Psoas muscle (tissue), 8 donors: ENCODE results near the gene GP1BA. TPM values are rescaled to one million over a fixed set of nuclear protein-coding genes. Genes with fewer than 3 reads are reported as not detected.
A peak's percentile ranks its signal among the peaks of the same experiment; 100 is the strongest.

Experiments used
- ATAC-seq, 4 donors: fragments of 200-7000 bp; cut with Tn5 transposase; one replicate each; pipeline ENCODE4 v1.9.1; 2020; ENCODE audit warnings: moderate library complexity in 3 of 4, mild to moderate bottlenecking in 2 of 4
- DNase-seq, 2 donors: peaks; one replicate each; pipeline ENCODE4 v3.0.0-alpha.2; 2020
- H3K27ac ChIP-seq: fragments of 200-600 bp; one replicate; pipeline ENCODE4 v1.8.0; 2022
- H3K27me3 ChIP-seq, 3 donors: fragments of 200-600 bp in 1 of 3; one replicate each; pipeline versions ENCODE4 v1.6.1 to v1.8.0; 2013 to 2022; ENCODE audit warnings: low read length in 2 of 3, mild to moderate bottlenecking in 2 of 3, moderate library complexity in 1 of 3; ENCODE audit not compliant: insufficient read depth in 3 of 3
- H3K36me3 ChIP-seq, 2 donors: fragments of 200-600 bp in 1 of 2; one replicate each; pipeline versions ENCODE4 v1.6.1 to v1.8.0; 2013 to 2022; ENCODE audit warnings: low read depth in 1 of 2, mild to moderate bottlenecking in 1 of 2, moderate library complexity in 1 of 2; ENCODE audit not compliant: insufficient read depth in 1 of 2
- H3K4me1 ChIP-seq: fragments of 200-600 bp; one replicate; pipeline ENCODE4 v1.8.0; 2022
- H3K4me3 ChIP-seq: fragments of 200-600 bp; one replicate; pipeline ENCODE4 v1.8.0; 2022; ENCODE audit warnings: mild to moderate bottlenecking
- H3K9me3 ChIP-seq: fragments of 200-600 bp; one replicate; pipeline ENCODE4 v1.8.0; 2022
- CTCF ChIP-seq: fragments of 200-600 bp; IDR thresholded peaks from one replicate; pipeline ENCODE4 v1.8.0; 2022; ENCODE audit warnings: antibody characterized with exemption
- WGBS, 3 donors: extraction: QIAGEN DNeasy Blood & Tissue Kit; methylation state at CpG; one replicate each; pipeline versions ENCODE4 v1.1.6 to v1.1.7; 2013; 5-methylcytosine and 5-hydroxymethylcytosine counted together
- intact Hi-C, 2 donors: fragments of 100-400 bp; cut with DNase I; formaldehyde crosslinking; loops; one replicate each; pipeline versions ENCODE4 v1.11.0 to v1.14.2; 2022
- polyA plus RNA-seq, 3 donors: library from polyadenylated mRNA; stranded (reverse); fragments of 200-250 nt; gene quantifications; one replicate each; pipeline ENCODE4 v1.2.3, GENCODE V29; 2013
- total RNA-seq, 4 donors: library from RNA; stranded (reverse); fragmentation: NEBNext Ultra II Directional in 2 of 4; extraction: Animal tissue kit (Norgen Biotek cat#: 25700) in 2 of 4; gene quantifications; one replicate each; pipeline versions ENCODE4 v1.2.1 to v1.2.4, GENCODE V29; 2021 to 2023
- donor health status: healthy with polysubstance abuse.
- donor health status: DM: no; HTN: no; CAD: no; lungs with moderate emphysema.
- donor health status: Bipolar disorder and iron deficiency.
- donor health status: healthy.
- donor health status: DM: yes; HTN: yes; CAD: no.
- donor health status: DM: no; HTN: no; CAD: no.
- donor health status: DM: no; HTN: no; CAD: no.
- donor health status: DM: yes; HTN: yes; CAD: no.

The GP1BA gene
- total and polyA plus RNA-seq, 7 donors: 0.04 to 0.10 (median 0.05) TPM; not detected in 4

- intact Hi-C loops: no loop called here
- Histone ChIP-seq H3K27me3 (peaks cover 0 to 16% (median 0%) of the 10 kb centered on the region in 3 donors), H3K9me3 (no peaks in the 10 kb centered on the region), H3K4me1 (no peaks in the 10 kb centered on the region), H3K4me3 (no peak overlapping the region), H3K36me3 (peaks cover 0 to 51% of the 10 kb centered on the region in 2 donors), H3K27ac (no peak overlapping the region)
- no peak for ATAC-seq
- WGBS, 3 donors: 79 to 86% (median 79%) methylated on average over 10 of the region's 10 CpGs
- no peak for TF ChIP-seq CTCF
- peak in 1 of 2 donors; percentile 35 for DNase-seq
Observed at GRCh38 chr17:4897198-4897687, 34.8 kb upstream of the GP1BA start.

DNA sequence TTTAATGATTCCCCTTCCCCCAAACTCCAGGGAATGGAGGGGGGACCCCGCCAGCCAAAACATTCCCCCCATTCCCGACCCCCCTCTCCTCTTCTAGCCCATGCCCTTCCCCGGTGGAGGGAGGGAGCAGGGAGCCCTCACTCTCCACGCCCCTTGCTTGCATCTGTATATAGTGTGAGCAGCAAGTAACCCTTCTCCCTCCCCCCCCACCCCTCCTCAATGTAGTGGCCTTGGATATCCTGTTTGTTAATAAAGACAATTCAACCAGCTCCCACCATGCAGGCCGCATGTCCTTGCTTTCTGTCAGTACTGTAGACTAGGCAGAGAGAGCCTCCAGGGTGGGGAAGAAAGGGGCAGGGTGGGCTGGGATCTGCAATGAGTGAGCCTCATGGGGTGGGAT is 34.3 kb upstream of the GP1BA start:
- peaks cover 0 to 16% (median 0%) of the 10 kb centered on the region in 3 donors for H3K27me3 ChIP-seq
- DNase-seq (peak in 1 of 2 donors; percentile 27), ATAC-seq (no peak)
- peaks cover 0 to 46% of the 10 kb centered on the region in 2 donors for H3K36me3 ChIP-seq
- H3K4me1 ChIP-seq: peaks cover 2% of the 10 kb centered on the region
- no peak overlapping the region for H3K4me3 ChIP-seq
- intact Hi-C loops: no loop called here
- H3K27ac ChIP-seq: no peak overlapping the region
- no peaks in the 10 kb centered on the region for H3K9me3 ChIP-seq
- TF ChIP-seq CTCF: no peak
- WGBS, 3 donors: 93% methylated on average over 5 of the region's 5 CpGs

GRCh38 chr17:4898351-4898750 is 33.7 kb upstream of the GP1BA start:
- peaks cover 8% of the 10 kb centered on the region for H3K4me1 ChIP-seq
- ATAC-seq (no peak), DNase-seq (peak in 1 of 2 donors; percentile 45)
- no peak overlapping the region for H3K27ac ChIP-seq
- H3K4me3 ChIP-seq: no peak overlapping the region
- H3K36me3 ChIP-seq: peaks cover 0 to 40% of the 10 kb centered on the region in 2 donors
- peaks cover 0 to 16% (median 0%) of the 10 kb centered on the region in 3 donors for H3K27me3 ChIP-seq
- no peaks in the 10 kb centered on the region for H3K9me3 ChIP-seq
- intact Hi-C loops: no loop called here
- WGBS, 3 donors: 84 to 89% (median 86%) methylated on average over 8 of the region's 8 CpGs
- TF ChIP-seq CTCF: no peak

GRCh38 chr17:4898927-4899326 is 33.1 kb upstream of the GP1BA start:
- ATAC-seq: peak in 1 of 4 donors; percentile 1

More at GRCh38 chr17:4898927-4899326, 33.1 kb upstream of the GP1BA start:
- peak in 1 of 2 donors; percentile 55 for DNase-seq
- Histone ChIP-seq H3K4me3 (peak overlapping the region; percentile 64), H3K27me3 (peaks cover 0 to 16% (median 0%) of the 10 kb centered on the region in 3 donors), H3K9me3 (no peaks in the 10 kb centered on the region), H3K27ac (no peak overlapping the region), H3K36me3 (peaks cover 0 to 34% of the 10 kb centered on the region in 2 donors), H3K4me1 (peaks cover 10% of the 10 kb centered on the region)
- intact Hi-C loops: no loop called here
- no peak for TF ChIP-seq CTCF
- 14 to 28% (median 19%) methylated on average over 28 to 34 of the region's 34 CpGs for WGBS, 3 donors
